OCI-LY3 (cell line): Measurements from ENCODE around the gene VNN1.

Experiments
- H2AFZ ChIP-seq: fragments of 200-600, 300-600 bp; shearing (Covaris generic); 2 replicates; pipeline ENCODE4 v1.6.0; 2014; ENCODE audit warnings: antibody characterized with exemption, low read depth, low read length
- H3K27ac ChIP-seq: fragments of 200-600, 300-600 bp; sonication (generic); 2 replicates; pipeline ENCODE4 v1.5.1; 2014; ENCODE audit warnings: mild to moderate bottlenecking, low read length, moderate library complexity, mixed read lengths
- H3K27me3 ChIP-seq: fragments of 200-600, 300-600 bp; sonication (generic); 2 replicates; pipeline ENCODE4 v1.6.1; 2014; ENCODE audit warnings: low read depth, low read length, mixed read lengths
- H3K36me3 ChIP-seq: fragments of 200-600, 300-600 bp; sonication (generic); replicated peaks from 2 replicates; pipeline ENCODE3; 2014; ENCODE audit warnings: low read depth, low read length, mixed read lengths
- H3K4me1 ChIP-seq: fragments of 300-600, 200-600 bp; sonication (generic); 2 replicates; pipeline ENCODE4 v1.6.1; 2014; ENCODE audit warnings: low read length, mixed read lengths
- H3K4me2 ChIP-seq: fragments of 200-600, 300-600 bp; sonication (generic); 2 replicates; pipeline ENCODE4 v1.6.1; 2014; ENCODE audit warnings: low read length, mixed read lengths
- H3K4me3 ChIP-seq: fragments of 300-600, 200-600 bp; sonication (generic); 2 replicates; pipeline ENCODE4 v1.5.1; 2014; ENCODE audit warnings: antibody characterized with exemption, mild to moderate bottlenecking, low read length, moderate library complexity
- H3K79me2 ChIP-seq: fragments of 300-600, 200-600 bp; shearing (Covaris generic); 2 replicates; pipeline ENCODE4 v1.6.1; 2014; ENCODE audit warnings: mild to moderate bottlenecking, low read length, mixed read lengths
- H3K9ac ChIP-seq: fragments of 300-600, 200-600 bp; shearing (Covaris generic); 2 replicates; pipeline ENCODE4 v1.6.0; 2014; ENCODE audit warnings: mild to moderate bottlenecking, low read length, moderate library complexity
- H3K9me3 ChIP-seq: fragments of 200-600, 300-600 bp; shearing (Covaris generic); 2 replicates; pipeline ENCODE4 v1.6.1; 2014; ENCODE audit warnings: low read length, mixed read lengths; ENCODE audit not compliant: insufficient read depth
- H4K20me1 ChIP-seq: fragments of 200-600, 300-600 bp; sonication (generic); 2 replicates; pipeline ENCODE4 v1.6.1; 2016; ENCODE audit warnings: low read length, mixed read lengths; ENCODE audit not compliant: insufficient read depth
- EZH2phosphoT487 ChIP-seq: fragments of 200-600 bp; shearing (Covaris generic); IDR thresholded peaks from 2 replicates; pipeline ENCODE4 v1.6.1; 2018; ENCODE audit warnings: antibody characterized with exemption, mixed run types, low read depth
- TF ChIP-seq, protein P1 (sequence below): fragments of 200-600, 300-600 bp; sonication (generic); IDR thresholded peaks from 2 replicates; pipeline ENCODE4 v1.5.1; 2014; ENCODE audit warnings: antibody characterized with exemption, low read length, low read depth

VNN1 gene

DNA sequence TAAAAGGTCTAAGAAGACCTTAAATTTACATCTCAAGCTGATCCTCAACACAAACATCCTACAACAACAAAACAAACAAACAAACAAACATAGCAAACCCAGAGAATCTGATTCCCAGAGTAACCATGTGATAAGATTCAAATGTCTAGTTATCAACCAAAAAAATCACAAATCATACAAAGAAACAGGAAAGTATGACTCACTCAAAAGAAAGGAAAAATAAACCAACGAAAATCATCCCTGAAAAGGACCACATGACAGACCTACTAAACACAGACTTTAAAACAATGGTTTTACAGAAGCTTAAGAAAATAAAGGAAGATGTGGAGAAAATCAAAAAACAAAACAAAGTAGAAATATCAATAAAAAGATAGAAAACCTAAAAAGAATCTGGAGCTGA, 18.1 kb downstream of the VNN1 start:
- Histone ChIP-seq H3K79me2 (no peaks in the 10 kb centered on the region), H3K27me3 (no peaks in the 10 kb centered on the region), H3K4me1 (peaks cover 10% of the 10 kb centered on the region), H3K4me2 (no peak overlapping the region), H4K20me1 (no peaks in the 10 kb centered on the region), H3K36me3 (peaks cover 6% of the 10 kb centered on the region), H3K9ac (no peak overlapping the region), H2AFZ (no peak overlapping the region), H3K4me3 (no peak overlapping the region), H3K9me3 (peaks cover 7% of the 10 kb centered on the region; the same call in 1 of the 2 replicates), H3K27ac (no peak overlapping the region)
- TF ChIP-seq EZH2phosphoT487, result no peak
- TF ChIP-seq, protein P1, sequence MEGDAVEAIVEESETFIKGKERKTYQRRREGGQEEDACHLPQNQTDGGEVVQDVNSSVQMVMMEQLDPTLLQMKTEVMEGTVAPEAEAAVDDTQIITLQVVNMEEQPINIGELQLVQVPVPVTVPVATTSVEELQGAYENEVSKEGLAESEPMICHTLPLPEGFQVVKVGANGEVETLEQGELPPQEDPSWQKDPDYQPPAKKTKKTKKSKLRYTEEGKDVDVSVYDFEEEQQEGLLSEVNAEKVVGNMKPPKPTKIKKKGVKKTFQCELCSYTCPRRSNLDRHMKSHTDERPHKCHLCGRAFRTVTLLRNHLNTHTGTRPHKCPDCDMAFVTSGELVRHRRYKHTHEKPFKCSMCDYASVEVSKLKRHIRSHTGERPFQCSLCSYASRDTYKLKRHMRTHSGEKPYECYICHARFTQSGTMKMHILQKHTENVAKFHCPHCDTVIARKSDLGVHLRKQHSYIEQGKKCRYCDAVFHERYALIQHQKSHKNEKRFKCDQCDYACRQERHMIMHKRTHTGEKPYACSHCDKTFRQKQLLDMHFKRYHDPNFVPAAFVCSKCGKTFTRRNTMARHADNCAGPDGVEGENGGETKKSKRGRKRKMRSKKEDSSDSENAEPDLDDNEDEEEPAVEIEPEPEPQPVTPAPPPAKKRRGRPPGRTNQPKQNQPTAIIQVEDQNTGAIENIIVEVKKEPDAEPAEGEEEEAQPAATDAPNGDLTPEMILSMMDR, result no peak

DNA sequence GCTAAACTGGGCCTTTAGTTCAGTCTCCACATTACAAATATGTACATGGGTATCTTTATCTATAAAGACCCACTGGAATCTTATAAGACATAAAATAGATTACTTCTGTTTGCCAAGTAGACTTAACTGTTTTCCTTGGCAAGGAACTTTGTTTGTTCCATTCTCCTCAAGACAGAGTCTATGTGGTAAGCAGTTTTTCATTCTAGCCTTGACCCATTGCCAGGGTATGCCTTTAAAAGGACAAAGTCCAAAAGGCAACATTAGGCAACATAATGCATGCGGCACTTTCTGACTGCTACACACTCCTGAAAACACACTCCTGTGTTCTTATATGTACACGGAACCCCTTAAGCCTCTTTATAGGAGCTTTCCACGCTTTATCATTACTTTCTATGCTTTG, 20.4 kb downstream of the VNN1 start:
- H3K79me2 ChIP-seq, result no peaks in the 10 kb centered on the region
- H3K4me2 ChIP-seq, result no peak overlapping the region
- H3K9me3 ChIP-seq, result peaks cover 7% of the 10 kb centered on the region; the same call in 1 of the 2 replicates
- no peak for TF ChIP-seq EZH2phosphoT487
- TF ChIP-seq, protein P1, result no peak
- no peak overlapping the region for H3K27ac ChIP-seq
- no peak overlapping the region for H3K9ac ChIP-seq
- H3K36me3 ChIP-seq, result peaks cover 6% of the 10 kb centered on the region
- H4K20me1 ChIP-seq, result no peaks in the 10 kb centered on the region
- no peak overlapping the region for H3K4me3 ChIP-seq
- peaks cover 2% of the 10 kb centered on the region for H3K4me1 ChIP-seq
- no peaks in the 10 kb centered on the region for H3K27me3 ChIP-seq
- no peak overlapping the region for H2AFZ ChIP-seq

DNA sequence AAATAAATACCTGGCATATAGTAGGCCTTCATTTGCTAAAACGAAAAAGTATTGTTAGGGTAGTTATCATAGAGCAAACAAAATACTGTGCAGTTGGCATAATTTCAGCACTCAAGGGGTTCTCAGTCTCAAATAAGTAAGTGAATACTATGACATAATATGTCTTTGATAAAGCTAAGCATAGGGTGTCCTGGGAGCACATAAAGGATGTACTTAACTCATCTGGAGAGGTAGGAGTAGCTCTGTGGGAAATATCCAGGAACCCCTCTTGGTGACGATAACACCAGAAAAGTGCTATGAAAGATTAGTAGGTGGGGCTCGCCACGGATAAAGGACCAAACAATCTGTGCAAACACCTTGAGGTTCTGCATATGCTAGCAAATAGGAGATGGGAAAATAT, 23.2 kb downstream of the VNN1 start:
- Histone ChIP-seq H4K20me1 (no peaks in the 10 kb centered on the region), H2AFZ (no peak overlapping the region)

DNA sequence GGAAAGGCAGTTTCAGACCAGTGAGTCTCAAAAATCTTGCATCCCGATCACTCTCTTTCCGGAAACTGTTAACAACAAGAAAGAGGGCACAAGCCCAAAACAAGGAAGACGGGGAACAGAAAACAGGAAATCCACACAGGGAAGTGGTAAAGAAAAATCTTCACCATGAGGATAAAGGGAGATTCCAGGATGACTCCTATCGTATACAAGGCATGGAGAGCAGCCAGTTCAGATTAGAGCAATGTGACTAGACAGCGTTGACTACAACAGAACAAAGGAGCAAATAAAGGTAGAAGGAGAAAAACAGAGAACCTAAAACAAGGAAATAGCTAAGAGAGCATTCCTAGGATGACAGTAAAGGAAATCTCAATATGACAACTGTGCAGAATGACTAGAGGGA, 26.5 kb downstream of the VNN1 start:
- no peak overlapping the region for H3K9ac ChIP-seq
- no peak overlapping the region for H3K4me2 ChIP-seq
- no peak overlapping the region for H3K4me3 ChIP-seq
- H3K9me3 ChIP-seq, result no peaks in the 10 kb centered on the region
- no peaks in the 10 kb centered on the region for H3K27me3 ChIP-seq
- no peaks in the 10 kb centered on the region for H3K36me3 ChIP-seq
- H3K79me2 ChIP-seq, result no peaks in the 10 kb centered on the region
- TF ChIP-seq, protein P1, result no peak
- TF ChIP-seq EZH2phosphoT487, result no peak
- H4K20me1 ChIP-seq, result no peaks in the 10 kb centered on the region
- H2AFZ ChIP-seq, result no peak overlapping the region
- H3K27ac ChIP-seq, result no peak overlapping the region
- peaks cover 4% of the 10 kb centered on the region; the same call in 1 of the 2 replicates for H3K4me1 ChIP-seq

More for the DNA sequence above, 23.2 kb downstream of the VNN1 start:
- TF ChIP-seq, protein P1, result no peak
- no peak for TF ChIP-seq EZH2phosphoT487
- H3K36me3 ChIP-seq, result no peaks in the 10 kb centered on the region
- H3K4me2 ChIP-seq, result no peak overlapping the region
- H3K4me1 ChIP-seq, result peaks cover 4% of the 10 kb centered on the region; the same call in 1 of the 2 replicates
- no peaks in the 10 kb centered on the region for H3K9me3 ChIP-seq
- H3K4me3 ChIP-seq, result no peak overlapping the region
- no peaks in the 10 kb centered on the region for H3K27me3 ChIP-seq
- H3K27ac ChIP-seq, result no peak overlapping the region
- no peak overlapping the region for H3K9ac ChIP-seq
- H3K79me2 ChIP-seq, result no peaks in the 10 kb centered on the region
